Stimulated activated CD4-positive, alpha-beta T cell treated with anti-CD3 and anti-CD28 coated beads, Interleukin-15, amount 100 ng/mL, for 1 hour (primary cell): ENCODE data around the gene LEMD1.
"Not testable (repeated sequence)": the region's sequence is repeated elsewhere in the genome, so short reads cannot be mapped to it uniquely, and the experiment has no call there.

ENCODE experiments used
- DNase-seq, 2 donors: peaks; one replicate each; pipeline ENCODE4 v3.0.0-alpha.2; 2020; ENCODE audit warnings: low read depth in 1 of 2, low spot score in 1 of 2

Gene LEMD1

GRCh38 chr1:205382561-205382960, 39.3 kb downstream of the LEMD1 start:
- DNase-seq: no peak

GRCh38 chr1:205381305-205381704, 40.6 kb downstream of the LEMD1 start:
- no peak for DNase-seq

DNA sequence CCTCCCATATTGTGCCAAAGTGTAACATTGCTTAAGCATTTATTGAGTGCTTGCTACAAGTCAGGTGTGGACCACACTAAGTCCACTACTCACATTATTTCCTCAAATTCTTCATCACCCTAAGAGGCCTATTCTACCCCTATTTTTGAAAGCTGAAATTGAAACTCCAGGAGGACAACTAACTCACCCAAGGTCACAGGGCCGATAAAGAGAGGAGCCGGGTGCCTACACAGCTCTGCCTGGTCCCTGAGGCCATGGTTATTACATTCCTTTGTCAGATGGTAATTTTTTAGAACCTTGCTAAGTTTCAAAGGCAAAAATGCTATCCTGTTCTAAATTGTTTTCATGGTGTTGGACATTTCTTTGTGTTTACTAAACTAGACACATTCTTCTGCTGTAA, 41.0 kb downstream of the LEMD1 start:
- no peak for DNase-seq

GRCh38 chr1:205379056-205379455, 42.8 kb downstream of the LEMD1 start:
- DNase-seq: no peak

- DNase-seq: no peak
Observed at GRCh38 chr1:205377355-205377754, 44.5 kb downstream of the LEMD1 start.

DNA sequence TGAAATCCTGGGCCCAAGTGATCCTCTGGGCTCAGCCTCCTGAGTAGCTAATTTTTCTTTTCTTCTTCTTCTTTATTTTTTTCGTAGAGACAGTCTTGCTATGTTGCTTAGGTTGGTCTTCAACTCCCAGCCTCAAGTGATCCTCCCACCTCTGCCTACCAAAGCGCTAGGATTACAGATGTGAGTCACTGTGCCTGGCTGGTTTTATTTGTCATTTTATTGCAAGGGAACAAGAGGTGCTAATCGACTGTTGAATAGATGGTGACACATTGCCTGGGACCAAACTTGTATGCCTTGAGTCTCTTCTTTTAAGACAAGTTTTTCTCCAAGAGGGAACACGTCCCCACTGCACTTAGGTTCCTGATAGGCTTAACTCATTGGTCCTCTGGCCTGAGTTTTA, 45.1 kb downstream of the LEMD1 start:
- DNase-seq: no peak

DNA sequence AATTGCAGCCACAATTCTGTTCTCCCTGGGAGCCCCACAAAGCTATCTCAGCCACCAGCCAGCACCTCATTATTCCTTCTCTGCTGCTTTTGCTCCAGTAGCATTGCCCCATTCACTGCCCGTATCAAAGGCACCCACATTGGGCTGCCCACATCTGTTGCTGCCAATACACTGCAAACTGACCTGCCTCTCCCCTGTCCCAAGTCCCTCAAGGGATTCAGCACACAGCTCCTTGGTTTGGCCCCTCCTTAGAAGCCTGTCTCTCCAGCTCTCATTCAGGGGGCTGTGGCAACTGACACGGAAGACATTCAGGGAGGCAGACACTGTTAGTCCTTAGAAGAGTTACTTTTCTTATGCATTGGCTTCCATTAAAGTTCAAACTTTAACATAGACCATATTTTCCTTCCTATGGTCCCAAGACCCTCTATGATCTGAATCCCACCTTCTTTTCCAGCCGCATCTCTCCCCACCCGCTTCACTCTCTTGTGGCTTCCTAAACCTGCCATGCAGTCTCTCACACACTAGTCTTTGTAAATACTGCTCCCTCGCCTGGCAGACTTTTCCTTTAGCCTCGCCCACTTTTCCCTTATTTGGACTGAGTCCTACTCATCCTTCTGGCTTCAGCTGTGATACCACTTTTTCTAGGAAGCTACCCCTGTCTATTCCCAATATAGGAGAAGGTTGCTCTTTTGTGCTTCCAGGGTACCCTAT, 45.9 kb downstream of the LEMD1 start:
- no peak for DNase-seq

DNA sequence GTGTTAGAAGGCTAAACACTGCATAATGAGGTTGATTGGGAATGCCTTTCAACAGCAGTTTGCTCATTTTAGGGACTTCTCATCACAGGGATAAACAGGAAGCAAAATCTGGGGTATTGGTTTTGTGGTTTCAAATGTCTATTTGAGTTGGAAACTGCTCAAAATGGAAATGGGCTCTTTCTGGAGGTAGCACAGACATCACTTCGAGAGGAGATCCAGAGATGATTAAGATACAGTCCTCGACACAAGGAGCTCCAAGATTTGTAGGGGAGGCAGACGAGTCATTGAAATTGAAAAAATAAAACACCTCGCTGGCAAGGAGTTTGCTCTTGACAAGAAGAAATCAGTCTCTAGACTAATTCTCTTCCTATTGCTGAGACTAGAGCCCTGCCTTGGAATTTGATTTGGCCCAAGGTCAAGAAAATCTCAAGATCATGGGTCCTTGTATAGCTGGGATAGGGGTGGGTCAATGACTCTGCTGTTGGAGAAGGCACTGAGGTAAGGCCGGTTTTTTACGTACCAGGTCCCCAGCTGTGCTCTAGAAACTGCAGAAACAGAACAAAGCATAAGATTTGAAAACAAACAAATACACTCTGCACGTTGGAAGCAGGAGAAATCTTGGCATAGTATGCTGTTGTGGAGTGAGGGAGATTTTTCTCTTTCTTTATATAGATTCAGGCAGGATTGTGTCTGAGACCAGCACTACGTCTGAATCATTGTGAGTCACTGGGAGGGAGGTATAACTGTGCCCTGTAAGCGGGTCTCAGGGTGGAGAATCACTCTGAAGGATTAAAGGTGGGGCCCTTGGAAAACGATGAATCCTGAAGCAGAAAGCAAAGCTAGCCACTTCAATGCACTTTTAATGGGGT, 47.4 kb downstream of the LEMD1 start:
- DNase-seq: no peak

GRCh38 chr1:205373798-205374175, 48.1 kb downstream of the LEMD1 start:
- DNase-seq: no peak

DNA sequence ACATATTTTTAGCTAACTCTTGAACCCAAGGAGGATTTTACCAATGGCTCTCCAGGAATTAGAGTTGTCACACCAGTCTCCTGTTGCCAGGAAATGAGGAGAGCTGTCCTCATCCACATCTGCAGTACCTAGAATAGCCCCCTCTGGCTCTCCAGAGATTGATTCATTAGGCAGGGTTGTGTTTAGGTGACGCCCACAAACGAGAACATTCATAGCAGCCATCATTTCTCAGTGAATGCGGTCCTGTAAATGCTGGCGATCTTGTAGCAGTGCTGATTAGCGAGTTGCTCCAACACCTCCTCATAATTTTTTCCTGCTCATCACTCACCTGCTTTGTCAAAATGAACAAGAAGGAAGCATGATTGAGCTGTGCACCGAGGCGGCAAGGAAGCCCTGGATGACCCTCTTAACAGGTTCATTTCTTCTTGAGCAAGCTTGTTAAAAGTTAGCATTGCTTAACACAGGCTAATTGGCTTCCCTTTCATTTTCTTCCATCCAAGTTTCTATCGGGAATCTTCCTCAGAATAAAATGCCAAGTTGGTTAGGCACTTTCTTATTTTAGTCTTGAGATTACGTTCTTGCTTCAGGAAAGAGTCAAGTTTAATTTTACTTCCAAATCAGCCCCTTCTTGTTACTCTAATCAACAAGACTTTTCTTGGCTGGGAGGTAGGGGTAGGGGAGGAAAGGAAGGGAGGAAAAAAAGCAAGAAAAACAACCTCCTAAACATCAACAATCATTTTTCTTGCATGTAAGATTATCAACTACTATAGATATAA, 48.6 kb downstream of the LEMD1 start:
- DNase-seq: no peak

DNA sequence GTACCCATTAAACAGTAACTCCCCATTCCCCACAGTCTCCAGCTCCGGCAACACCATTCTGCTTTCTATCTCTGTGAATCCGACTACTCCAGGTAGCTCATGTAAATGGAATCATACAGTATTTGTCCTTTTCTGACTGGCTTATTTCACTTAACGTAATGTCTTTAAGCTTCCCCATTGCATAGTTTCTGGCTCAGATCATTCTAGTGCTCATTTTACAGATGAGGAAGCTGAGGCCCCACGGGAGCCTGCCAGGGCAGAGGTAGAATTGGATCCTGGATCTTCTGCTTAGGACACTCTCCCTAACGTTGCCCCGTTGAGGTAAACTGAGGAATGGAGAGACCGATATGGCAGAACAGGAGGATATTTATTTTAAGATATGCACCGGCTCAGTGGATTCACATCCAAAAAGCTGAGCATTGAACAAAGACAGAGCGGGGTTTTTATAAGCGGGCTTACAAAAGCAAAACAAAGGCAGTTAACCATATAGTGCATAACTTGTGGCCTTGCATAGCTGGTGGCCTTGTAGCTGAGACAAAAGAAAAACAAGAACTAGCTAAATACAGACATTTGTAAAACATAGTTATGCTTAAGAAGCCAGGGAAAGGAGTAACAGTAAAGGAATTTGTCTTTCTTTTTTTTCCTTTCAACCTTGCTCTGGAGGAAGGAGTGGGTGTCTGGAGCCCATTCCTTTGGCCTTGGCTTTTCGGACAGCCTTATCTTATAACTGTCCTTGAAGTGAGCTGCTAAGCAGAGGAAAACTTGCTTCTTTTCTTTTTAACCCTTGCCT, 49.8 kb downstream of the LEMD1 start:
- no peak for DNase-seq

GRCh38 chr1:205370780-205371179, 51.1 kb downstream of the LEMD1 start:
- no peak for DNase-seq

GRCh38 chr1:205369701-205370123, 52.1 kb downstream of the LEMD1 start:
- no peak for DNase-seq

DNA sequence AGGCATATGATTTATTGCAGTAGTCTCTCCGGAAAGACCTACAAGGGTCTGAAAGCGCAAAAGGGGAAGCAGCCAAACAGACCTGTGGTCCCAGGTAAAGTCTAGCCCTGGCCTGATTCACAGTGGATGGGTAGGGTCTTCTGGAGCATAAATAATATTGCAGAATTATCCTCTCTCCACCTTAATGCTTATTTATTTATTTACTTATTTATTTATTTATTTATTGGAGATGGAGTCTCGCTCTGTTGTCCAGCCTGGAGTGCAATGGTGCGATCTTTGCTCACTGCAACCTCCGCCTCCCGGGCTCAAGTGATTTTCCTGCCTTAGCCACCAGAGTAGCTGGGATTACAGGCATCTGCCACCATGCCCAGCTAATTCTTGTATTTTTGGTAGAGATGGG, 53.4 kb downstream of the LEMD1 start:
- no peak for DNase-seq

- DNase-seq: no peak
Observed at GRCh38 chr1:205365945-205366463, 55.9 kb downstream of the LEMD1 start.

DNA sequence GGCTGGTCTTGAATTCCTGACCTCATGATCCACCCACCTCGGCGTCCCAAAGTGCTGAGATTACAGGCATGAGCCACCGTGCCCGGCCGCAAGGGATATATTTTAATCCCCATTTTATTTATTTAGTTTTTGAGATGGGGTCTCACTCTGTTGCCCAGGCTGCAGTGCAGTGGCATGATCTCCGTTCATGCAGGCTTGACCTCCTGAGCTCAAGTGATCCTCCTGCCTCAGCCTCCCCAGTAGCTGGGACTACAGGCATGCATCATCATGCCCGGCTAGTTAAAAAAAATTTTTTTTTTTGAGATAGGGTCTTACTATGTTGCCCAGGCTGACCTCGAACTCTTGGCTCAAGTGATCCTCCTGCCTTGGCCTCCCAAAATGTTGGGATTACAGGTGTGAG, 56.8 kb downstream of the LEMD1 start:
- not testable (repeated sequence) for DNase-seq

- no peak for DNase-seq
Observed at GRCh38 chr1:205360891-205361290, 61.0 kb downstream of the LEMD1 start.

- no peak for DNase-seq
Observed at GRCh38 chr1:205359771-205360565, 61.9 kb downstream of the LEMD1 start.

DNA sequence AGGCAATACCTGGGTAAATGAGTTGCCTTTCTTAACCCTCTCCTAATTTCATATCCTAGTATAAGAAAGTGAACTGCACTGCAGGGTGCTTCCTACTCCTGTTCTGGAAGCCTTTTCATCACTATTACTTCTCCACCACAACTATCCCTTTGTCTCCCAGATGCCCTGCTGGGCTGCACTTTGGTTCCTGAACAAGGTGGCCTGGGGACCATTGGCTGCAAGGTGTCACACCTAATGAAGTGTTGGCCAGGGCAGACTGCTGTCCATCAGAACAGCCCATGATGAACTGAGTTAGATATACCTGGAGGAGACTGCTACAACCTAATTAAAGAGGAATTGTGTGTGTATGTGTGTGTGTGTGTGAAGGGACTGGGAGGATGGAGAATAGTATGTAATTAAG, 63.3 kb downstream of the LEMD1 start:
- no peak for DNase-seq

GRCh38 chr1:205357567-205357966, 64.3 kb downstream of the LEMD1 start:
- DNase-seq: no peak
